Measurements from ENCODE around the gene GMEB2. TPM values are rescaled to one million over a fixed set of nuclear protein-coding genes. Genes with fewer than 3 reads are reported as not detected.
"Not testable (repeated sequence)": the region's sequence is repeated elsewhere in the genome, so short reads cannot be mapped to it uniquely, and the experiment has no call there.

Gene GMEB2
- total and polyA plus RNA-seq, 5 donors from 2014 or later, result 8.3 to 21.9 (median 10.1) TPM

GRCh38 chr20:63559485-63560332 lies 67.2 kb downstream of the GMEB2 start:
- not testable (repeated sequence) for H3K4me1 ChIP-seq (ENCODE audit: control insufficient read depth, insufficient read depth, low read length, poor library complexity, severe bottlenecking); H3K27me3 Mint-ChIP-seq; H3K4me1 Mint-ChIP-seq; H3K27me3 ChIP-seq (ENCODE audit: control insufficient read depth, insufficient read depth, low read length); H3K4me3 ChIP-seq (ENCODE audit: low read depth, low read length); H3K9me3 Mint-ChIP-seq; H3K36me3 Mint-ChIP-seq; ATAC-seq (ENCODE audit: low read depth in 2 of 2); H3K4me3 Mint-ChIP-seq; H3K27ac ChIP-seq (ENCODE audit: insufficient read depth, low read length, poor library complexity, severe bottlenecking); H3K9me3 ChIP-seq (ENCODE audit: control insufficient read depth in 2 of 2, low read length in 2 of 2)
- H3K36me3 ChIP-seq (ENCODE audit: control insufficient read depth, insufficient read depth, low read length), result peaks cover 28% of the 10 kb centered on the region
- peak overlapping the region in 1 of 3 donors; percentile 72 for H3K27ac Mint-ChIP-seq
- DNase-seq, result peak in 1 of 3 donors; percentile 63

DNA sequence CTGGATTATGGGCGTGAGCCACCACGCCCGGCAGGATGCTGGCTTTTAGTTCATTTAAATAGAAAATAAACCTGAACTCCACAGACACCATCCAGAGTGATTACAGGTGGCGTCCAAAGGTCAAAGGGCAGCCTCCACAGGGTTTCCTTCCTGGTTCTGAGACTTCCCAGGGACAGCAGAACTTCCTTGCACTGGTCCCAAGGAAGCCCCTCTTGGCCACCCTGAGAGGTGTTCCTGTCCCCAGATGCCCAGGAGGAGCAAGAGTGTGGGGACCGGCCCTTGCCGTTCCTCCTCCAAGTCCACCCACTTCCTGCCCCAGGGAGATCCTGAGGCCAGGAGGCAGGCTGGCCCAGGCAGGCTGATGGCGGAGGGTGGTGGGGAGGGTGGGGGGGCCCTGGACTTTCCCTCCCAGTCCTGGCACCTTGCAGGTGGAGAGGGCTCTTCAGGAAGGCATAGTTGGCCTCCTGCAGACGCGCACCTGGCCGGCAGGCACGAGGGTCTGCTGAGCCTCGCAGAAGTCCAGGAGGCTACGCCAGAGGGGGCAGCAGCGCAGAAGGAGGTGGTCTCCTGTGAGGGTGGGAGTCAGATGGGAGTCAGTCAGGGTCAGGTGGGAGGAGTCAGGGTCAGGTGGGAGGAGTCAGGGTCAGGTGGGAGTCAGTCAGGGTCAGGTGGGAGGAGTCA lies 68.0 kb downstream of the GMEB2 start:
- DNase-seq (no peak), ATAC-seq (ENCODE audit: low read depth in 2 of 2) (no peak)
- H3K9me3 Mint-ChIP-seq, result no peaks in the 10 kb centered on the region
- peaks cover 20% of the 10 kb centered on the region for H3K36me3 ChIP-seq (ENCODE audit: control insufficient read depth, insufficient read depth, low read length)
- no peak overlapping the region for H3K27ac ChIP-seq (ENCODE audit: insufficient read depth, low read length, poor library complexity, severe bottlenecking)
- H3K9me3 ChIP-seq (ENCODE audit: control insufficient read depth in 2 of 2, low read length in 2 of 2), result no peaks in the 10 kb centered on the region
- peaks cover 3% of the 10 kb centered on the region for H3K36me3 Mint-ChIP-seq
- H3K4me1 Mint-ChIP-seq, result peaks cover 0 to 9% (median 0%) of the 10 kb centered on the region in 4 donors
- H3K27me3 ChIP-seq (ENCODE audit: control insufficient read depth, insufficient read depth, low read length), result no peaks in the 10 kb centered on the region
- no peak overlapping the region for H3K4me3 Mint-ChIP-seq
- H3K27ac Mint-ChIP-seq, result no peak overlapping the region
- peaks cover 8% of the 10 kb centered on the region for H3K4me1 ChIP-seq (ENCODE audit: control insufficient read depth, insufficient read depth, low read length, poor library complexity, severe bottlenecking)
- no peak overlapping the region for H3K4me3 ChIP-seq (ENCODE audit: low read depth, low read length)
- no peaks in the 10 kb centered on the region for H3K27me3 Mint-ChIP-seq

GRCh38 chr20:63557481-63557891 lies 69.4 kb downstream of the GMEB2 start:
- ATAC-seq (ENCODE audit: low read depth in 2 of 2) (no peak), DNase-seq (no peak)
- H3K4me3 ChIP-seq (ENCODE audit: low read depth, low read length), result no peak overlapping the region
- H3K4me3 Mint-ChIP-seq, result peak overlapping the region in 2 of 4 donors; percentile 53 to 88
- H3K27ac Mint-ChIP-seq, result no peak overlapping the region
- H3K27me3 ChIP-seq (ENCODE audit: control insufficient read depth, insufficient read depth, low read length), result no peaks in the 10 kb centered on the region
- H3K27me3 Mint-ChIP-seq, result no peaks in the 10 kb centered on the region
- H3K36me3 ChIP-seq (ENCODE audit: control insufficient read depth, insufficient read depth, low read length), result peaks cover 15% of the 10 kb centered on the region
- H3K9me3 ChIP-seq (ENCODE audit: control insufficient read depth in 2 of 2, low read length in 2 of 2), result no peaks in the 10 kb centered on the region
- H3K9me3 Mint-ChIP-seq, result peaks cover 0 to under 1% (median 0%) of the 10 kb centered on the region in 7 donors
- H3K36me3 Mint-ChIP-seq, result peaks cover 3% of the 10 kb centered on the region
- no peak overlapping the region for H3K27ac ChIP-seq (ENCODE audit: insufficient read depth, low read length, poor library complexity, severe bottlenecking)
- peaks cover 22% of the 10 kb centered on the region for H3K4me1 ChIP-seq (ENCODE audit: control insufficient read depth, insufficient read depth, low read length, poor library complexity, severe bottlenecking)
- H3K4me1 Mint-ChIP-seq, result peaks cover 0 to 17% (median 6%) of the 10 kb centered on the region in 4 donors

GRCh38 chr20:63556873-63557478 lies 69.9 kb downstream of the GMEB2 start:
- Mint-ChIP-seq H3K36me3 (peaks cover 3% of the 10 kb centered on the region), H3K27ac (no peak overlapping the region), H3K4me1 (peaks cover 0 to 22% (median 7%) of the 10 kb centered on the region in 4 donors), H3K9me3 (peaks cover 0 to 1% (median 0%) of the 10 kb centered on the region in 7 donors), H3K4me3 (peak overlapping the region in 2 of 4 donors; percentile 75 to 88), H3K27me3 (no peaks in the 10 kb centered on the region)
- H3K27me3 ChIP-seq (ENCODE audit: control insufficient read depth, insufficient read depth, low read length), result no peaks in the 10 kb centered on the region
- ATAC-seq (ENCODE audit: low read depth in 2 of 2) (no peak), DNase-seq (no peak)
- H3K36me3 ChIP-seq (ENCODE audit: control insufficient read depth, insufficient read depth, low read length), result peaks cover 14% of the 10 kb centered on the region
- no peak overlapping the region for H3K27ac ChIP-seq (ENCODE audit: insufficient read depth, low read length, poor library complexity, severe bottlenecking)
- H3K9me3 ChIP-seq (ENCODE audit: control insufficient read depth in 2 of 2, low read length in 2 of 2), result no peaks in the 10 kb centered on the region
- H3K4me3 ChIP-seq (ENCODE audit: low read depth, low read length), result no peak overlapping the region
- peaks cover 27% of the 10 kb centered on the region for H3K4me1 ChIP-seq (ENCODE audit: control insufficient read depth, insufficient read depth, low read length, poor library complexity, severe bottlenecking)

DNA sequence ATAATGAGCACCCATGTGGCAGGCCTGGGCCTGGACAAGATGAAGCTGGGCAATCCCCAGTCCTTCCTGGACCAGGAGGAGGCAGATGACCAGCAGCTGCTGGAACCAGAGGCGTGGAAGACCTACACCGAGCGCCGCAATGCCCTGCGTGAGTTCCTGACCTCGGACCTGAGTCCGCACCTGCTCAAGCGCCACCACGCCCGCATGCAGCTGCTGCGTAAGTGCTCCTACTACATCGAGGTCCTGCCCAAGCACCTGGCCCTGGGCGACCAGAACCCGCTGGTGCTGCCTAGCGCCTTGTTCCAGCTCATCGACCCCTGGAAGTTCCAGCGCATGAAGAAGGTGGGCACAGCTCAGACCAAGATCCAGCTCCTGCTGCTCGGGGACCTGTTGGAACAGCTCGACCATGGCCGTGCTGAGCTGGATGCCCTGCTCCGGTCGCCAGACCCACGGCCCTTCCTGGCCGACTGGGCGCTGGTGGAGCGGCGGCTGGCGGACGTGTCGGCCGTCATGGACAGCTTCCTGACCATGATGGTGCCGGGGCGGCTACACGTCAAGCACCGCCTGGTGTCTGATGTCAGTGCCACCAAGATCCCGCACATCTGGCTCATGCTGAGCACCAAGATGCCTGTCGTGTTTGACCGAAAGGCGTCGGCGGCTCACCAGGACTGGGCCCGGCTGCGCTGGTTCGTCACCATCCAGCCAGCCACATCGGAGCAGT lies 71.1 kb downstream of the GMEB2 start:
- ATAC-seq (ENCODE audit: low read depth in 2 of 2), result no peak

GRCh38 chr20:63554361-63555278 lies 72.3 kb downstream of the GMEB2 start:
- ATAC-seq (ENCODE audit: low read depth in 2 of 2), result no peak
- peak overlapping the region; percentile 69 to 80 (median 71) for H3K4me3 Mint-ChIP-seq

More for the DNA sequence above, 71.1 kb downstream of the GMEB2 start:
- Histone ChIP-seq H3K27me3 (ENCODE audit: control insufficient read depth, insufficient read depth, low read length) (no peaks in the 10 kb centered on the region), H3K27ac (ENCODE audit: insufficient read depth, low read length, poor library complexity, severe bottlenecking) (no peak overlapping the region), H3K4me1 (ENCODE audit: control insufficient read depth, insufficient read depth, low read length, poor library complexity, severe bottlenecking) (peaks cover 28% of the 10 kb centered on the region), H3K9me3 (ENCODE audit: control insufficient read depth in 2 of 2, low read length in 2 of 2) (no peaks in the 10 kb centered on the region), H3K36me3 (ENCODE audit: control insufficient read depth, insufficient read depth, low read length) (peaks cover 8% of the 10 kb centered on the region), H3K4me3 (ENCODE audit: low read depth, low read length) (no peak overlapping the region)
- H3K4me1 Mint-ChIP-seq, result peaks cover 0 to 27% (median 7%) of the 10 kb centered on the region in 4 donors
- H3K27me3 Mint-ChIP-seq, result no peaks in the 10 kb centered on the region
- no peak overlapping the region for H3K27ac Mint-ChIP-seq
- peaks cover 0 to 1% (median 0%) of the 10 kb centered on the region in 7 donors for H3K9me3 Mint-ChIP-seq
- DNase-seq, result no peak
- H3K4me3 Mint-ChIP-seq, result peak overlapping the region in 2 of 4 donors; percentile 10 to 75
- H3K36me3 Mint-ChIP-seq, result peaks cover 3% of the 10 kb centered on the region

More at GRCh38 chr20:63554361-63555278, 72.3 kb downstream of the GMEB2 start:
- H3K4me1 ChIP-seq (ENCODE audit: control insufficient read depth, insufficient read depth, low read length, poor library complexity, severe bottlenecking), result peaks cover 28% of the 10 kb centered on the region
- no peaks in the 10 kb centered on the region for H3K9me3 ChIP-seq (ENCODE audit: control insufficient read depth in 2 of 2, low read length in 2 of 2)
- peak overlapping the region; percentile 81 for H3K27ac ChIP-seq (ENCODE audit: insufficient read depth, low read length, poor library complexity, severe bottlenecking)
- no peaks in the 10 kb centered on the region for H3K36me3 ChIP-seq (ENCODE audit: control insufficient read depth, insufficient read depth, low read length)
- H3K9me3 Mint-ChIP-seq, result peaks cover 0 to 1% (median 0%) of the 10 kb centered on the region in 7 donors
- no peaks in the 10 kb centered on the region for H3K36me3 Mint-ChIP-seq
- no peak for DNase-seq
- H3K4me3 ChIP-seq (ENCODE audit: low read depth, low read length), result no peak overlapping the region
- peaks cover 0 to 28% (median 7%) of the 10 kb centered on the region in 4 donors for H3K4me1 Mint-ChIP-seq
- H3K27me3 ChIP-seq (ENCODE audit: control insufficient read depth, insufficient read depth, low read length), result no peaks in the 10 kb centered on the region
- peaks cover 8% of the 10 kb centered on the region for H3K27me3 Mint-ChIP-seq
- peak overlapping the region in 2 of 3 donors; percentile 47 to 76 for H3K27ac Mint-ChIP-seq

All from CD4-positive, CD25-positive, alpha-beta regulatory T cell (primary cell).